Mesothelial cell of epicardium (in vitro differentiated cells): Measurements from ENCODE around the gene UBE2Z. TPM values are rescaled to one million over a fixed set of nuclear protein-coding genes. Genes with fewer than 3 reads are reported as not detected.

ENCODE experiments used
- DNase-seq, 2 experiments: peaks; one replicate each; pipeline ENCODE4 v3.0.0; 2021; ENCODE audit warnings: low spot score in 2 of 2; ENCODE audit not compliant: unreplicated experiment in 2 of 2
- H3K27ac Mint-ChIP-seq: 2 replicates; pipeline ENCODE4 v1.8.0; 2021; ENCODE audit warnings: mixed read lengths
- H3K27me3 Mint-ChIP-seq: 2 replicates; pipeline ENCODE4 v1.8.0; 2021; ENCODE audit warnings: low read depth, mixed read lengths
- H3K36me3 Mint-ChIP-seq: 2 replicates; pipeline ENCODE4 v1.8.0; 2021; ENCODE audit warnings: mixed read lengths
- H3K4me1 Mint-ChIP-seq: 2 replicates; pipeline ENCODE4 v1.8.0; 2021; ENCODE audit warnings: mixed read lengths
- H3K4me3 Mint-ChIP-seq: 2 replicates; pipeline ENCODE4 v1.8.0; 2021; ENCODE audit warnings: mild to moderate bottlenecking, moderate library complexity, mixed read lengths
- H3K9me3 Mint-ChIP-seq: 2 replicates; pipeline ENCODE4 v1.8.0; 2021; ENCODE audit warnings: mixed read lengths
- total RNA-seq: library from RNA; stranded (reverse); gene quantifications from 3 replicates; pipeline ENCODE4 v1.2.1, GENCODE V29; 2021
- TF ChIP-seq, protein P1 (sequence below): fragments of 200-600 bp; sonication (generic); IDR thresholded peaks from one replicate; pipeline ENCODE4 v1.5.0; 2021; ENCODE audit warnings: antibody characterized with exemption; ENCODE audit not compliant: unreplicated experiment

UBE2Z gene
- total RNA-seq, 1 donor from 2014 or later = 89.8 TPM

DNA sequence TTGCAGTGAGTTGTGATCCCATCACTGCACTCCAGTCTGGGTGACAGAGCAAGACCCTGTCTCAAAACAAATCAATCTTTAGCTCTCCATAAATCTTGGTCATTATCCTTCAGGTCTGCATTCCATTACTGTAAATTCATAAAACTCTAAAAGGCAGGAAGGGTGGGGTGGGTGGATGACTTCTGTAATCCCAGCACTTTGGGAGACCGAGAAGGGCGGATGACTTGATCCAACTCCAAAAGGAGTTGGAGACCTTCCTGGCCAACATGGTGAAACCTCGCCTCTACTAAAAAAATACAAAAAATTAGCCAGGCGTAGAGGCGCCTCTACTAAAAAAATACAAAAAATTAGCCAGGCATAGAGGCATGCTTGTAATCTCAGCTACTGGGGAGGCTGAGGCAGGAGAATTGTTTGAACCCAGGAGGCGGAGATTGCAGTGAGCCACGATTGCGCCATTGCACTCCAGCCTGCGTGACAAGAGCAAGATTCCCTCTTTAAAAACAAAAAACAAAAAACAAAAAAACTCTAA, 2.2 kb upstream of the UBE2Z start:
- DNase-seq = no peak
- H3K36me3 Mint-ChIP-seq = no peaks in the 10 kb centered on the region
- H3K27me3 Mint-ChIP-seq = no peaks in the 10 kb centered on the region
- TF ChIP-seq, protein P1, sequence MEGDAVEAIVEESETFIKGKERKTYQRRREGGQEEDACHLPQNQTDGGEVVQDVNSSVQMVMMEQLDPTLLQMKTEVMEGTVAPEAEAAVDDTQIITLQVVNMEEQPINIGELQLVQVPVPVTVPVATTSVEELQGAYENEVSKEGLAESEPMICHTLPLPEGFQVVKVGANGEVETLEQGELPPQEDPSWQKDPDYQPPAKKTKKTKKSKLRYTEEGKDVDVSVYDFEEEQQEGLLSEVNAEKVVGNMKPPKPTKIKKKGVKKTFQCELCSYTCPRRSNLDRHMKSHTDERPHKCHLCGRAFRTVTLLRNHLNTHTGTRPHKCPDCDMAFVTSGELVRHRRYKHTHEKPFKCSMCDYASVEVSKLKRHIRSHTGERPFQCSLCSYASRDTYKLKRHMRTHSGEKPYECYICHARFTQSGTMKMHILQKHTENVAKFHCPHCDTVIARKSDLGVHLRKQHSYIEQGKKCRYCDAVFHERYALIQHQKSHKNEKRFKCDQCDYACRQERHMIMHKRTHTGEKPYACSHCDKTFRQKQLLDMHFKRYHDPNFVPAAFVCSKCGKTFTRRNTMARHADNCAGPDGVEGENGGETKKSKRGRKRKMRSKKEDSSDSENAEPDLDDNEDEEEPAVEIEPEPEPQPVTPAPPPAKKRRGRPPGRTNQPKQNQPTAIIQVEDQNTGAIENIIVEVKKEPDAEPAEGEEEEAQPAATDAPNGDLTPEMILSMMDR = no peak
- H3K27ac Mint-ChIP-seq = no peak overlapping the region
- no peak overlapping the region for H3K4me3 Mint-ChIP-seq
- no peaks in the 10 kb centered on the region for H3K9me3 Mint-ChIP-seq
- H3K4me1 Mint-ChIP-seq = peaks cover 26% of the 10 kb centered on the region

DNA sequence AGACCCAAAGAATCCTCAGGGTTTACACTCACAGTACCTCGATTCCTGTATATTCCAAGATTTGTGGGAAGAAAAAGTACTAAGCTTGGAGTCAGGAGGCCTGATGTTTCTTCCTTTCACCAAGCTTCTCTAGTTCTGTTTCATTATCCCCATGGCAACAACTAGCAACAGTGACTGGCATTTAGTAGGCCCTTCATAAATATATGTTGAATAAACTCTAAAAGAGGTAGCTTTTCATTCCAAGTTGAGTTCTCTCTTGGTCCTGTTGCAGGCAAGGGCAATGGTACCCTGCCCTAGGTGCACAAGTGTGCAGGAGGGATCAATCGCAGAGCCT, 527 bp upstream of the UBE2Z start:
- Mint-ChIP-seq H3K27me3 (no peaks in the 10 kb centered on the region), H3K36me3 (peaks cover 6% of the 10 kb centered on the region), H3K4me3 (peak overlapping the region; percentile 81), H3K4me1 (peaks cover 33% of the 10 kb centered on the region), H3K27ac (peak overlapping the region; percentile 97), H3K9me3 (no peaks in the 10 kb centered on the region)
- TF ChIP-seq, protein P1 = no peak
- no peak for DNase-seq

DNA sequence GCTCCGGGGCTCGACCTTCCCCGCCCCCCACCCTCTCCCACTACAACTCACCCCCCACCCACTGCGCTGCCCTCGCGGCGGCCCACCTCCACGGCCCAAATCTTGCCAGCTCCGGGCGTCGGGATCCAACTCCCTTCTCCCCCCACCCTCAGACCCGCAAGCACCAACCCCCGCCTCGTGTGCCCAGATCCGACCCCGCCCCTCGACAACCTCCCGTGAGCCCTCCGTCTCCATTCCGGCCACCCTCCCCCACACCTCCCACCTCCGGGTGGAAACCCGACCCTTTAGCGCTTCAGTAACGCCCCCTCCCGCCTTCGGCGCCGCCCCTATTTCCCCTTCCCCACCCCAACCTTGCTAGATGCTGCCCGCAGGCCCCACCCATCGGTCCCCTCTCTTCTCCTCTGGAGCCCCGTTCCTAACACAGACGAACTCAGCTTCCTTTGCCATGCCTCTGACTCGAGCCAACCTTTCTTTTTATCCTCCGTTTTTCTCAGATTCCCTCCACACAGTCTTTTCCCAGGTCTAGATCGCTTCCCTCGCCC, 717 bp downstream of the UBE2Z start:
- H3K4me1 Mint-ChIP-seq = peaks cover 33% of the 10 kb centered on the region
- H3K9me3 Mint-ChIP-seq = no peaks in the 10 kb centered on the region
- peak overlapping the region; percentile 81 for H3K4me3 Mint-ChIP-seq
- H3K36me3 Mint-ChIP-seq = peaks cover 11% of the 10 kb centered on the region
- peak overlapping the region; percentile 94 for H3K27ac Mint-ChIP-seq
- peak; percentile 86 to 87 for DNase-seq
- H3K27me3 Mint-ChIP-seq = no peaks in the 10 kb centered on the region
- TF ChIP-seq, protein P1 = no peak

DNA sequence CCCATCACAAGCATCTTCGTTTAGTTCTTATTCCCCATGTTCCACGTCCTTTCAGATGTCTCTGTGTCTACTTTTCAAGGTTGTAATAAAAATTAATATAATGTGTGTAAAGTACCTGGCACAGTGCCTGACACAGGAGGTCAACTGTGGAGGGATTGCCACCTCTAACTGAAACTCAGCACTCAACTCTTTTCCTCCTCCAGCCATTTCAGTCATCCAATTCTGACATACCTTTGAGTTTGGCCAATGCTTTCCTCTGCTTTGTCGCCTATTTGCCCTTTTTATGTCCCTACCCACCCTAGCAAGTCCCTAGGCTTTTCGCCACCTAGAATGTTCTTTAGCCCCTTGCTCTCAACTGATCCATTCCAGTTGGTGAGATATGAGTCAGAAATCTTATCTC, 1.6 kb downstream of the UBE2Z start:
- Mint-ChIP-seq H3K4me1 (peaks cover 33% of the 10 kb centered on the region), H3K4me3 (peak overlapping the region; percentile 81), H3K27me3 (no peaks in the 10 kb centered on the region), H3K36me3 (peaks cover 17% of the 10 kb centered on the region), H3K27ac (peak overlapping the region; percentile 73), H3K9me3 (no peaks in the 10 kb centered on the region)
- TF ChIP-seq, protein P1 = no peak
- no peak for DNase-seq

DNA sequence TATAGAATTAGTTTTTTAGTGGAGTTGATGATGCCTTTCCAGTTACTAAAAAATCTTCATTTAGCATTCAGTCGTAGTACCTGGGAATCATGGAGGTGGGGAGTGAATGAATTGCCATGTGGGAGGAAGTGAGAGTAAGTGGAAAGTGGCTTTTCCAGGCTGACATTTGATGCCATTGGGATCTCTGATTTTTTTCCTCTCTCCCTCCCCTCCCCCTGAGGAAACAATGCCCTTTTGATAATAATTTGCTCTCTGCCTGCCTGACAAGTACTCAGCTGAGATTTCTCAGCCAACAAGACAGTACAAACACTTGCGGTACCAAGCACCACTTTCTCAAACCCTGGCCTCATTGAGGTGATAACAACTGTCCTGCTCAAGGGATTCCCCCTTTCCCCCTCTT, 2.2 kb downstream of the UBE2Z start:
- TF ChIP-seq, protein P1 = no peak
- Mint-ChIP-seq H3K36me3 (peaks cover 18% of the 10 kb centered on the region), H3K4me1 (peaks cover 33% of the 10 kb centered on the region), H3K4me3 (peak overlapping the region; percentile 81), H3K9me3 (no peaks in the 10 kb centered on the region), H3K27me3 (no peaks in the 10 kb centered on the region), H3K27ac (peak overlapping the region; percentile 73)
- DNase-seq = no peak

DNA sequence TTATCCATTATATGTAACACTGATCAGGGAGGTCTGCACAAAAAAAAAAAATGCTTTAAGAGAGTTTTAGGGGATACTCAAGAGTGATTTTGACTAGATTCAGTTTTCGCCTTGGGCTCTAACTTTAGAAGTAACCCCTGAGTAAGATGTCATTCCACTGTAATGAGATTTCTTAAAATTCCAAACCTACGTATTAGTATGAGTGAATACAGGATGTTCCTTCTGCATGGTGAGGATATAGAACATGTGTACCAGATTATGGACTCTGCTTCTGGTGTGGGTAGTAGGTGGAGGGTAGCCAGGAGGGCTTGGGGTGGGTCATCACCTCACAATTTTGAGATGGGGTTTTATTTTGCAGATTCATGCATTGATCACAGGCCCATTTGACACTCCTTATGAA, 4.3 kb downstream of the UBE2Z start:
- H3K9me3 Mint-ChIP-seq = no peaks in the 10 kb centered on the region
- H3K36me3 Mint-ChIP-seq = peaks cover 28% of the 10 kb centered on the region
- TF ChIP-seq, protein P1 = no peak
- H3K4me1 Mint-ChIP-seq = peaks cover 33% of the 10 kb centered on the region
- no peak overlapping the region for H3K27ac Mint-ChIP-seq
- no peaks in the 10 kb centered on the region for H3K27me3 Mint-ChIP-seq
- no peak for DNase-seq
- no peak overlapping the region for H3K4me3 Mint-ChIP-seq
